CD4-positive, alpha-beta memory T cell (primary cell): ENCODE results near the gene USB1. TPM values are rescaled to one million over a fixed set of nuclear protein-coding genes. Genes with fewer than 3 reads are reported as not detected.

Experiments used
- CTCF ChIA-PET: fragments of 350-600 bp; sonication (Branson Sonifier 250); formaldehyde crosslinking; loops from one replicate; lab custom pipeline; 2021; ENCODE audit warnings: inconsistent platforms; ENCODE audit not compliant: partially characterized antibody; lab: Charles Lee
- POLR2A ChIA-PET: fragments of 350-600 bp; sonication (Branson Sonifier 250); formaldehyde crosslinking; loops from one replicate; lab custom pipeline; 2021; ENCODE audit not compliant: partially characterized antibody; lab: Charles Lee
- DNase-seq, 5 donors: peaks; one replicate each; pipeline versions ENCODE4 v3.0.0 to v3.0.0-alpha.2; 2020 to 2022; ENCODE audit warnings: mixed read lengths in 1 of 5
- H3K27ac ChIP-seq: one replicate; pipeline ENCODE4 v1.7.0; 2013; ENCODE audit warnings: low read depth, low read length
- H3K27me3 ChIP-seq: 2 replicates; pipeline ENCODE4 v1.7.0; 2013; ENCODE audit warnings: mild to moderate bottlenecking, low read length, moderate library complexity; ENCODE audit not compliant: insufficient read depth
- H3K36me3 ChIP-seq: 2 replicates; pipeline ENCODE4 v1.7.0; 2013; ENCODE audit warnings: mild to moderate bottlenecking, low read length, moderate library complexity; ENCODE audit not compliant: insufficient read depth
- H3K4me1 ChIP-seq: 2 replicates; pipeline ENCODE4 v1.7.0; 2013; ENCODE audit warnings: mild to moderate bottlenecking, low read length, moderate library complexity; ENCODE audit not compliant: insufficient read depth
- H3K4me3 ChIP-seq, 2 donors: one replicate each; pipeline ENCODE4 v1.7.0; 2013; ENCODE audit warnings: low read length in 2 of 2, mild to moderate bottlenecking in 1 of 2
- H3K9me3 ChIP-seq, 2 donors: one replicate each; pipeline ENCODE4 v1.7.0; 2013; ENCODE audit warnings: low read length in 2 of 2, control low read depth in 1 of 2; ENCODE audit not compliant: control insufficient read depth in 1 of 2
- H3K27ac Mint-ChIP-seq, 7 donors: one replicate each; pipeline ENCODE4 v1.8.0; 2020 to 2021; ENCODE audit warnings: mixed read lengths in 7 of 7, mild to moderate bottlenecking in 6 of 7, inconsistent platforms in 3 of 7, moderate library complexity in 3 of 7
- H3K27me3 Mint-ChIP-seq, 2 donors: one replicate each; pipeline ENCODE4 v1.8.0; 2020 to 2021; ENCODE audit warnings: mixed read lengths in 2 of 2
- H3K36me3 Mint-ChIP-seq, 2 donors: one replicate each; pipeline ENCODE4 v1.8.0; 2020 to 2021; ENCODE audit warnings: mixed read lengths in 2 of 2, inconsistent platforms in 1 of 2, mild to moderate bottlenecking in 1 of 2
- H3K4me1 Mint-ChIP-seq, 4 donors: one replicate each; pipeline ENCODE4 v1.8.0; 2020 to 2021; ENCODE audit warnings: mixed read lengths in 4 of 4, mild to moderate bottlenecking in 1 of 4
- H3K4me3 Mint-ChIP-seq, 8 donors: one replicate each; pipeline ENCODE4 v1.8.0; 2020 to 2021; ENCODE audit warnings: mixed read lengths in 8 of 8, mild to moderate bottlenecking in 7 of 8, moderate library complexity in 6 of 8, inconsistent platforms in 3 of 8
- H3K9me3 Mint-ChIP-seq, 8 donors: one replicate each; pipeline ENCODE4 v1.8.0; 2020 to 2021; ENCODE audit warnings: mixed read lengths in 8 of 8, mild to moderate bottlenecking in 5 of 8, inconsistent platforms in 3 of 8, moderate library complexity in 1 of 8
- intact Hi-C: fragments of 100-400 bp; cut with micrococcal nuclease; formaldehyde crosslinking; loops from one replicate; pipeline ENCODE4 v1.15.1; 2023
- polyA plus RNA-seq, 2 donors: library from polyadenylated mRNA; unstranded; fragments of 300-500 nt; fragmentation: Illumina TruSeq; gene quantifications; one replicate each; pipeline ENCODE4 v1.2.3, GENCODE V29; 2021
- total RNA-seq, 2 experiments: library from RNA; stranded (reverse); gene quantifications; one replicate each; pipeline ENCODE4 v1.2.3, GENCODE V29; 2021

The USB1 gene
- total and polyA plus RNA-seq, 4 experiments from 2014 or later, result 35.3 to 45.2 (median 37.9) TPM

DNA sequence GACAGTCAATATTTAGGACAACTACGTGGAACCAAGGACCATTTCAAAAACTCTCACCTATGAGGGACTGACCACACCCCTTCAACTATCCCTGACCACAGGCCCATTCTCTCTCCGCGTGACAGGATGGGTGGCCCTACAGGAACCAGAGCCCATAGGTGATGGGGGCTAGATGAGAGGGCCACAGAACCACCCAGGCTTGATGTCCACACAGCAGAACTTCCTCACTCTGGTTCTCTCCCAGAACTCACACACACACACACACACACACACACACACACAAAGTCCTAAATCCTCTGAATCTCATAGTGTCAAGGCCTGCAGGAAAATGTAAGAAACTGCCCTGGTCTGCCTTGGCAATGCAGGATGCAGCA is 2.2 kb upstream of the USB1 start:
- Mint-ChIP-seq H3K36me3 (peaks cover 17 to 52% of the 10 kb centered on the region in 2 donors), H3K9me3 (peaks cover 0 to 3% (median 0%) of the 10 kb centered on the region in 8 donors), H3K27me3 (no peaks in the 10 kb centered on the region), H3K4me1 (peaks cover 39 to 81% (median 54%) of the 10 kb centered on the region in 4 donors), H3K4me3 (peak overlapping the region; percentile 71 to 89 (median 86)), H3K27ac (peak overlapping the region; percentile 79 to 94 (median 90))
- Histone ChIP-seq H3K9me3 (no peaks in the 10 kb centered on the region), H3K4me1 (peaks cover 66% of the 10 kb centered on the region), H3K36me3 (peaks cover 19% of the 10 kb centered on the region), H3K27me3 (no peaks in the 10 kb centered on the region), H3K27ac (peak overlapping the region; percentile 75), H3K4me3 (peak overlapping the region in 1 of 2 donors; percentile 1)
- ChIA-PET POLR2A (interaction anchor here (0.5 to 6.7 kb wide), 12 partner anchors 12 to 393 kb away, joined by 3 to 83 read pairs (median 4); partner anchors contain the start of genes CFAP20, GINS3 and KATNB1), CTCF (interaction anchor here (0.9 to 12.6 kb wide), 10 partner anchors 13 to 393 kb away, joined by 3 to 115 read pairs (median 4); partner anchors contain the start of gene GINS3)
- DNase-seq, result no peak
- intact Hi-C loops, result loop anchor here (1.0 kb wide), 1 partner anchor 130 kb away; the partner anchor contains the start of gene CFAP20

GRCh38 chr16:57999366-57999970 is 1.7 kb upstream of the USB1 start:
- Histone ChIP-seq H3K27me3 (no peaks in the 10 kb centered on the region), H3K27ac (peak overlapping the region; percentile 75), H3K4me1 (peaks cover 62% of the 10 kb centered on the region), H3K36me3 (peaks cover 19% of the 10 kb centered on the region), H3K9me3 (no peaks in the 10 kb centered on the region), H3K4me3 (peak overlapping the region; percentile 58 to 65)
- Mint-ChIP-seq H3K9me3 (peaks cover 0 to 3% (median 0%) of the 10 kb centered on the region in 8 donors), H3K4me1 (peaks cover 40 to 81% (median 57%) of the 10 kb centered on the region in 4 donors), H3K4me3 (peak overlapping the region; percentile 71 to 89 (median 86)), H3K36me3 (peaks cover 17 to 52% of the 10 kb centered on the region in 2 donors), H3K27me3 (no peaks in the 10 kb centered on the region), H3K27ac (peak overlapping the region; percentile 79 to 94 (median 90))
- CTCF ChIA-PET, result interaction anchor here (0.9 to 12.6 kb wide), 11 partner anchors 13 to 393 kb away, joined by 3 to 115 read pairs (median 4); partner anchors contain the start of gene GINS3
- intact Hi-C loops, result loop anchor here (1.0 kb wide), 1 partner anchor 130 kb away; the partner anchor contains the start of gene CFAP20
- POLR2A ChIA-PET, result interaction anchor here (1.0 to 6.7 kb wide), 15 partner anchors 7 to 393 kb away, joined by 3 to 83 read pairs (median 5); partner anchors contain the start of genes CFAP20, GINS3 and KATNB1
- DNase-seq, result peak; percentile 53 to 61 (median 54)

DNA sequence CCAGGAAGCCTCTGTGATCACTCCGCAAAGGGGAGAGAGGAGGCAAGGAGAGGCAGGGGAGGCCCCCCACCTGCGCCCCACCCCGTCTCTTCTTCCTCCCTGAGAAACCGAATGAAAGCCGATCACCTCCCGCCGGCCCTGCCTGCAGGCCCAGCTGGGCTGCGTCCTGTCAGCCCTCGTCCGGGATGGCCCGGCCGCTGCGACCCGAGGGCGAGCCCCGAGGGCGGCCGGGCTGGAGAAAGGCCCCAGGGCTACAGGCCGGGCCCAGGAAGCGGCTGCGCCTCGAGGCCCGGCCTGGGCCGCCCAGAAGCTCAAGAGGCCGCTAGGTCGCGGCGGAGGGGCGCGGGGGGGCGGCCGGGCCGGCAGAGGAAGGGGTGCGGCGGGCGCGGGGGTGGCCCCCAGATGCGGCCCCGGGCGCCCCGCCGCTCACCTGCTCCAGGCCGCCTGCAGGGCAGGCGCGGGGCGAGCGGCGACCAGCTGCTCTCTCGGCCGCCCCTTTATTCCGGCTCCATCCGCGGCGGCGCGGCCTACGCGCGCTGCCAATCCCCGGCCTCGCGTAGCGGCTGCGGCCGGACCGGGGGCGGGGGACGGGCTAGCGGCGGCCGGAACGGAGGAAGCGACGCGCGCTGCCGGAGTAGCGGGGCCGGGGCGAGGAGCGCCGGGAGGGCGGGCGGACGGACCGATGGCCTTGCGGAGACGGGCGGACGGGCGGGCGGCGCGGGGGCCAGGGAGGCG is 1.1 kb upstream of the USB1 start, which contains the start of gene ZNF319:
TSS of gene ZNF319 (minus strand) at position 702 of the 735 bp plus-strand sequence. CDS start 2,407 bp downstream, outside the sequence.
- intact Hi-C loops, result loop anchor here (1.0 to 5.0 kb wide), 6 partner anchors 15 to 423 kb away; partner anchors contain the start of gene CFAP20
- peak within 1 kb of the TSS; percentile 88 to 96 (median 94) for H3K27ac Mint-ChIP-seq
- Histone ChIP-seq H3K36me3 (peaks cover 19% of the 10 kb centered on the region), H3K4me1 (peaks cover 55% of the 10 kb centered on the region), H3K27me3 (no peaks in the 10 kb centered on the region), H3K27ac (peak within 1 kb of the TSS; percentile 75), H3K9me3 (no peaks in the 10 kb centered on the region), H3K4me3 (peak within 1 kb of the TSS; percentile 76 to 93)
- peaks cover 13 to 53% of the 10 kb centered on the region in 2 donors for H3K36me3 Mint-ChIP-seq
- no peak for DNase-seq
- peaks cover 0 to 3% (median 0%) of the 10 kb centered on the region in 8 donors for H3K9me3 Mint-ChIP-seq
- peaks cover 40 to 81% (median 55%) of the 10 kb centered on the region in 4 donors for H3K4me1 Mint-ChIP-seq
- CTCF ChIA-PET, result interaction anchor here (1.1 to 12.6 kb wide), 6 partner anchors 14 to 242 kb away, joined by 3 to 115 read pairs (median 5); no protein-coding TSS in a partner anchor
- POLR2A ChIA-PET, result interaction anchor here (1.0 to 6.7 kb wide), 13 partner anchors 8 to 265 kb away, joined by 3 to 83 read pairs (median 5); partner anchors contain the start of genes CFAP20 and KATNB1
- H3K4me3 Mint-ChIP-seq, result peak within 1 kb of the TSS; percentile 90 to 95 (median 92)
- no peaks in the 10 kb centered on the region for H3K27me3 Mint-ChIP-seq

GRCh38 chr16:58001781-58002415 is 691 bp downstream of the USB1 start:
- CTCF ChIA-PET, result interaction anchor here (0.8 to 12.6 kb wide), 6 partner anchors 9 to 245 kb away, joined by 3 to 115 read pairs (median 4); no protein-coding TSS in a partner anchor
- Histone ChIP-seq H3K36me3 (peaks cover 9% of the 10 kb centered on the region), H3K27me3 (no peaks in the 10 kb centered on the region), H3K27ac (peak overlapping the region; percentile 75), H3K4me1 (peaks cover 37% of the 10 kb centered on the region), H3K4me3 (peak overlapping the region; percentile 76 to 93), H3K9me3 (no peaks in the 10 kb centered on the region)
- Mint-ChIP-seq H3K36me3 (peaks cover 16 to 49% of the 10 kb centered on the region in 2 donors), H3K27ac (peak overlapping the region; percentile 75 to 95 (median 89)), H3K4me1 (peaks cover 37 to 68% (median 51%) of the 10 kb centered on the region in 4 donors), H3K27me3 (no peaks in the 10 kb centered on the region), H3K9me3 (peaks cover 0 to 3% (median 0%) of the 10 kb centered on the region in 8 donors), H3K4me3 (peak overlapping the region; percentile 79 to 95 (median 92))
- intact Hi-C loops, result loop anchor here (1.0 to 5.0 kb wide), 5 partner anchors 23 to 425 kb away; partner anchors contain the start of genes KATNB1 and MMP15
- POLR2A ChIA-PET, result interaction anchor here (0.6 to 6.7 kb wide), 8 partner anchors 9 to 465 kb away, joined by 3 to 83 read pairs (median 8); partner anchors contain the start of genes CFAP20 and KATNB1
- DNase-seq, result no peak

- Mint-ChIP-seq H3K27me3 (no peaks in the 10 kb centered on the region), H3K36me3 (peaks cover 20 to 49% of the 10 kb centered on the region in 2 donors), H3K27ac (peak overlapping the region in 3 of 7 donors; percentile 16 to 90 (median 89)), H3K4me1 (peaks cover 35 to 62% (median 48%) of the 10 kb centered on the region in 4 donors), H3K9me3 (peaks cover 0 to 3% (median 0%) of the 10 kb centered on the region in 8 donors), H3K4me3 (peak overlapping the region in 5 of 8 donors; percentile 7 to 95 (median 90))
- intact Hi-C loops, result loop anchor here (5.0 kb wide), 2 partner anchors 205 to 410 kb away; no protein-coding TSS in a partner anchor
- ChIA-PET POLR2A (interaction anchor here (1.4 to 6.7 kb wide), 2 partner anchors 16 to 127 kb away, joined by 3 to 83 read pairs; partner anchors contain the start of gene CFAP20), CTCF (interaction anchor here (0.9 to 12.6 kb wide), 4 partner anchors 8 to 245 kb away, joined by 3 to 115 read pairs (median 4); no protein-coding TSS in a partner anchor)
- no peaks in the 10 kb centered on the region for H3K27me3 ChIP-seq
- H3K4me1 ChIP-seq, result peaks cover 32% of the 10 kb centered on the region
- H3K4me3 ChIP-seq, result no peak overlapping the region
- DNase-seq, result no peak
- H3K9me3 ChIP-seq, result no peaks in the 10 kb centered on the region
- H3K27ac ChIP-seq, result no peak overlapping the region
- H3K36me3 ChIP-seq, result peaks cover 5% of the 10 kb centered on the region
Measured at GRCh38 chr16:58002416-58002800, 1.2 kb downstream of the USB1 start.

- Mint-ChIP-seq H3K27me3 (no peaks in the 10 kb centered on the region), H3K4me3 (peak overlapping the region in 3 of 8 donors; percentile 5 to 90 (median 43)), H3K27ac (peak overlapping the region in 2 of 7 donors; percentile 37 to 90), H3K36me3 (peaks cover 20 to 48% of the 10 kb centered on the region in 2 donors), H3K9me3 (peaks cover 0 to 3% (median 0%) of the 10 kb centered on the region in 8 donors), H3K4me1 (peaks cover 30 to 57% (median 45%) of the 10 kb centered on the region in 4 donors)
- Histone ChIP-seq H3K36me3 (no peaks in the 10 kb centered on the region), H3K4me1 (peaks cover 27% of the 10 kb centered on the region), H3K27me3 (no peaks in the 10 kb centered on the region), H3K9me3 (no peaks in the 10 kb centered on the region), H3K4me3 (no peak overlapping the region), H3K27ac (no peak overlapping the region)
- no peak for DNase-seq
- CTCF ChIA-PET, result interaction anchor here (12.6 kb wide), 1 partner anchor 103 kb away, joined by 115 read pairs; no protein-coding TSS in a partner anchor
- intact Hi-C loops, result loop anchor here (5.0 kb wide), 2 partner anchors 206 to 411 kb away; no protein-coding TSS in a partner anchor
- POLR2A ChIA-PET, result no interaction called here
Measured at GRCh38 chr16:58002936-58003335, 1.7 kb downstream of the USB1 start.
